GM19099 (cell line): ENCODE results near the gene FHIP2A.
A peak's percentile ranks its signal among the peaks of the same experiment; 100 is the strongest.

Source experiments
- POLR2A ChIP-seq: IDR thresholded peaks from 3 replicates; pipeline ENCODE4 v1.6.1; 2011; ENCODE audit warnings: low read depth; ENCODE audit not compliant: insufficient read length; ENCODE audit errors: extremely low read depth

Gene FHIP2A, protein sequence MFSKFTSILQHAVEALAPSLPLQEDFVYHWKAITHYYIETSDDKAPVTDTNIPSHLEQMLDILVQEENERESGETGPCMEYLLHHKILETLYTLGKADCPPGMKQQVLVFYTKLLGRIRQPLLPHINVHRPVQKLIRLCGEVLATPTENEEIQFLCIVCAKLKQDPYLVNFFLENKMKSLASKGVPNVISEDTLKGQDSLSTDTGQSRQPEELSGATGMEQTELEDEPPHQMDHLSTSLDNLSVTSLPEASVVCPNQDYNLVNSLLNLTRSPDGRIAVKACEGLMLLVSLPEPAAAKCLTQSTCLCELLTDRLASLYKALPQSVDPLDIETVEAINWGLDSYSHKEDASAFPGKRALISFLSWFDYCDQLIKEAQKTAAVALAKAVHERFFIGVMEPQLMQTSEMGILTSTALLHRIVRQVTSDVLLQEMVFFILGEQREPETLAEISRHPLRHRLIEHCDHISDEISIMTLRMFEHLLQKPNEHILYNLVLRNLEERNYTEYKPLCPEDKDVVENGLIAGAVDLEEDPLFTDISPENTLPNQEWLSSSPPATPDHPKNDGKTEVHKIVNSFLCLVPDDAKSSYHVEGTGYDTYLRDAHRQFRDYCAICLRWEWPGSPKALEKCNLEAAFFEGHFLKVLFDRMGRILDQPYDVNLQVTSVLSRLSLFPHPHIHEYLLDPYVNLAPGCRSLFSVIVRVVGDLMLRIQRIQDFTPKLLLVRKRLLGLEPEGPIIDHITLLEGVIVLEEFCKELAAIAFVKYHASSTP

DNA sequence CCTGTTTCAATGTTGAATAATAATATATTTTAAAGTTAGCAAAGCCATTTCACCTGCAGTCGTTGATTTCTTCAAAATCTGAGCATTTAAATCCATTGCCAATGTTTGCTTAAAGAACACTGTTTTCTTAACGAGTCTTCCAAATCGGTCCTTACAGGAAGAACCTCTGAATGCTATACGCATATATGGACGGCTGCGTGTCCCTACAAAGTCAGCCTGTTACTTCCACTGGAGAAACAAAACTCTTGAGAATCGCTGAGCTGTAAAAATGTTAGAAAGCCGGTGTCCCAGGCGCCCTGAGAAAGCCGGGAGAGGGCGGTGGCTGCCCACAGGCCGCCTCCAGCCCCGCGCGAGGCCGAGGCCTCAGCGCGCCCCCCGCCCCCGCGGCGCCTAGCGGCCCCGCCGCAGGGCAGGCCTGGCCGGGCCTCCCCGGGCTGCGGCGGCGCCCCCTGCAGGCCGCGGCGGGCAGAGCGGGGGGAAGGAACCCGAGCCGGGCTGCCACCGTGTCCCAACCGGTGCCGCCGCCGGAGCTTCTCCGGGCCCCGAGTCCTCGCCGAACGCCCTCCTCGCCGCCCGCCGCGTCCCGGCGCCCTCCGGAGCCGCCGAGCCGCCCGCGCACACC, at the start of gene FHIP2A:
FHIP2A (plus strand) TSS at position 488 of the 622 bp plus-strand sequence. CDS start 299 bp downstream, outside the sequence.
- peak; percentile 69 for TF ChIP-seq POLR2A

DNA sequence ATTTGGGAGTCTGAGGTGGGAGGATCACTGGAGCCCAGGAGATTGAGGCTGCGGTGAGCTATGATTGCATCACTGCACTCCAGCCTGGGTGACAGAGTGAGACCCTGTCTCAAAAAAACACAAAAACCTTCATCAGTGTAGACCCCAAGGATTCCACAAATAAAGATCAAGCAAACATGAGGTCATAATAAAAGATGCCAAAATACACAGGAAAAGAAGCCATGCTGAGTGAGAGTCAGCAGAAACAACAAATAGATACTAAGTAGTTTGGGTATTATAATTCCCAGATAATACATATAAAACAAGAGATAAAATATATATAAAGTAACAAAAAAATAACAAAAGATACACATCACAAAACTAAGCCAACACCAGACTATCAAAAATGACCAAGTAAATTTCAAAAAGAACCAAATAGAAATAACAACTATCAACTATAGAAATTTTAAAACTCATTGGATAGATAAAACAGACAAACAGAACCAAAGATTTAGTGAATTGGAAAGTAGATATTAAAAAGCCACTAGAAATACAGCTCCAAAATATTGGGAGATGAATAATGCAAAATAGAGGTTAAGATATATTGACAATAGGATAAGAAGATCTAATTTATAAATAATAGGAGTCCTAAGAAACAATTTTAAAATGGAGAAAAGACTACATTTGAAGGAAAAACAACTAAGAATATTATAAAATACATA, 48.9 kb upstream of the FHIP2A start:
- no peak for TF ChIP-seq POLR2A

DNA sequence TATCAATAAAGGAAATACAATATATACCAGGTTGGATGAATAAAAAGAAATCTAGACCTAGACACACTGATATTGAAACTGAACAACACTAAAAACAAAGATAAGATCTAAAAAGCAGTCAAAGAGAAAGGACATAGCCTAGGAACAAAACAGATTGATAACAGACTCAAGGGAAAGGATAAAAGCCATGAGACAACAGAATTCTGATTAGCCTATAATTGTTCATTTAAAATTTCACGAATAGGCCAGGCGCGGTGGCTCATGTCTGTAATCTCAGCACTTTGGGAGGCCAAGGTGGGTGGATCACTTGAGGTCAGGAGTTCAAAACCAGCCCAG, 48.4 kb upstream of the FHIP2A start:
- no peak for TF ChIP-seq POLR2A

DNA sequence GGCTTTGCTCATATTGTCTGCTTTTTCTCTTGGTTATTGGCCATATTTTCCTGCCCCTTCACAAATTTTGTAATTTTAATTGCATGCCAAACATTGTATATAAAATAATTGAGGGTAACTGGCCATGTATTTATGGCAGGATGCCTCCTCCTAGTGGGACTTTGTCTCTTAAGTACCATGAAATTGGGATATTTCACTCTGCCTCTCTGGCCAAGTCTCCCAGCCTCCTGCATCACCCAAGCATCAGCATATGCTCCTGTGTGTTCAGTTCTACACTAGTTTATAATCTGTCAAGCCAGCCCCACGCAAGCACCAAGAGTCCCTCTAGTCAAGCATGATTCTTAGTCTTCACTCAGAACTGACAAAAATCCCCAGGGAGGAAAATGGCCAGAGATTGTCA, 44.2 kb upstream of the FHIP2A start:
- TF ChIP-seq POLR2A, result no peak

DNA sequence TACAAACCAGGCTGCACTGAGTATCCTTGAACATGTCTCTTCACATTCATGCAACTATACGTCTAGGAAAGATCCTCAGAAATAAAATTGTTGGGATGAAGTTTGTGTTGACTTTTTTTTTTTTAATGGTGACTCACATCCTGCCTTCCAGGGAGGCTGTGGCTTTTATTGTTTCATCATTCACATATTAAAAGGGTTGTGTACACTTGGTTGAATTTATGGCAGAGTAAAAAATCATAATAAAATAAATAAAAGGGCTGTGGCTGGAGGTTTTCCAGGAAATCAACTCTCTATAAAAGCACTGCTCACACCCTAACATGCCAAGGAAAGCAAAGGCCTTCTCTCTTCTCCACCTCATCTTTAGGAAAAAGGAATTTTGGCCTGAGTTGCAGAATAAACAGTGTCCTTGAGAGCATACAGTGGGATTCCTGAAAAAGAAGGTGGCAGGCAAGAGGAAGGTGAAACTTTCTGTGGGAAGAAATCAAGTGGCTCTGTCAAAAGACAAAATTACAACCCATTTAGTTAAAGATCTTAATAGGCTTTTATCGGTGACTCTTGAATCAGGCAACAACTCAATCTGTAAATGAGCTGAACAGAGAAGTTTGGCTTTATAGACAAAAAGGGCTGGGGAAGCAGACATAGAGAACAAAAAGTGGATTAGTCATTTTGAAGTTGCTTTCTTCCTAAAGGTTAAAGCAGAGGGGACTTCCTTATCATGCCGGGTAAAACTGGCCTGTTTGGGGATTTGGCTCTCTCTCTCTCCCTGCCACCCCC, 41.6 kb upstream of the FHIP2A start:
- TF ChIP-seq POLR2A, result no peak

DNA sequence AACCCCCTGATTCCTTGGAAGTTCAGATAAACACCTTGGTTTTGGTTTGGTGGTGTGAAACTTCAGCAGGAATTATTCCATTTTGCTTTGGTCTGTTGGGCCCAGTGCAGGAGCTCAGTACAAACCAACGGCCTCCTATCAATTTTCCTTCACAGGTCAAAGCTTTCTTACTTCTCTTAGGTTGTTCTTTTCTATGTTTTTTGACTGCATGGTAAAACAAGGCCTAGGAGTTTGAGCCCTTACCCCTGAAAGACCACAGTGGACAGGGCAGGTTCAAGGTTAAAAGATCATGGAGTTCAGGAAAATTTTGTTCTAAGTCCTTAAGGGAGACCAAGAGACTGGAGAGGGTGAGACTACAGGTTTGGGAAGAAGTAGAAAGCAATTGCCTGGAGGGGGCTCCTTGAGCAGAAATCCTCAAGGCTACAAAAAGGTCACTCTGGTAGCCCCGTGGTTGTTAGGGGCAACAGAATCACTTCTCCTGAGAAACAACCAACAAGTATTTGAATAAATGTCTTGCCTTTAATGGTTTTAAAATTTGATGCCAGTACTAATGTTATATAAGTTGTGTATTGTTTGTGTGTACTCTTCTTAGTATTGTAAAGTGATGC, 40.9 kb upstream of the FHIP2A start:
- TF ChIP-seq POLR2A, result no peak

DNA sequence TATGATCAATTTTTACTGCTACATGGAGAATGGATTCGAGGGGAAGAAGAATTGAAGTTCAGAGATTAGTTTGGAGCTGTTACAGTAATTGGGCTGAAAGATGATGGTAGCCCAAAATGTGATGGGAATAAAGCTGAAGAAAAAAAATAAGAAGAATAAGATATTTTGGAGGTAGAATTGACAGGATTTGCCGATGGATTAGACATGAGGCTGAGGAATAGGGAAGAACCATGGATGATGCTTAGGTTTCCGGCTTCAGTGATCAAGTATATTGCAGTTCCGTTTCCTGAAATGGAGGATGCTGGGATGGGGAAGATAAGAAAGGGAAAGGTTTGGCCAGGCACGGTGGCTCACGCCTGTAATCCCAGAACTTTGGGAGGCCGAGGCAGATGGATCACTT, 38.9 kb upstream of the FHIP2A start:
- TF ChIP-seq POLR2A, result no peak

DNA sequence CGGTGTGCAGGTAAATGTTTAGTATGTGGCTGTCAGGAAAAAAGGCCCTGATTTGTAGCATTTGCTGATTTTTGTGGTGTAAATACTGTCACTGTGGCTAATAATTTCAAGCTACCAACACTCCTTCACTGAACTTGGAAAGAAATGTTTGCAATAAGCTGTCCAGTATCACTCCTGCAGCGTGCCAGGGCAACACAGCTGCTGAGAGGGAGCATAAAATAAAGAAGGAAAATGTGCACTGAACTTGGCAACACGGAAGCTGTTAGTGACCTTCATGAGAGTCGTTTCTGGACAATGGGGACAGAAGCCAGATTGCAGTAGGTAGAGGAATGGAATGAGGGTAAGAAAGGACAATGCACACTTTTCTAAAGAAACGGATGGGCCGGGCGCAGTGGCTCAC, 37.9 kb upstream of the FHIP2A start:
- TF ChIP-seq POLR2A, result no peak

DNA sequence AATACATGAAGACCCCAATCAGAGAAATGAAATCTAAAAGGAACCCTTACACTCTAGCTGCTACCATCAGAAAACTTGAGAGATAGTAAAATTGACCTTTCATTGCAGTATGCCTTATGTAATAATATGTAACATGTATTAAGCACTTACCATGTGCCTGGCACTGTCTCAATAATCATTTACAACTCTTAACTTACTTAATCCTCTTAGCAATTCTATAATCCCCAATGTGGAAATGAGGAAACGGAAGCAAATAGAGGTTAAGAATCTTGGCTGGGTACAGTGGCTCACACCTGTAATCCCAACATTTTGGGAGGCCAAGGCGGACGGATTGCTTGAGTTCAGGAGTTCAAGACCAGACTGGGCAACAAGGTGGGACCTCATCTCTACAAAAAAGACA, 29.8 kb upstream of the FHIP2A start:
- no peak for TF ChIP-seq POLR2A

DNA sequence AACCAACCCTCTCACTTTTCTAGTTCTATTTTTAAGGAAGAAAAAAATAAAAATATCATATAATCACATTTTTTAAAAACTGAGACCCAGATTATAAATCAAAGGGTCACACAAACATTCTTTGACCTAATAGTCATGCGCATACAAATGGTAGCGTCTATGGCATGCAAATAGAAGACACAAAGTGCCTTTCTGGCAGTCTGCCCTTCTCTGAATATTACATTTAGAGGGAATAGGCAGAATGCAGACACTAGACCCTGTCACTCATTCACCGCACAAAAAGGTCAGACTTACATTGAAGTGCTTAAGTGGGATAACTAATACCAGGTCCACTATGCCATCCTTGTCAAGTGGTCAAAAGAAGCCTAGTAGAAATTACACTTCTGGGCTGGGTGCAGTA, 26.5 kb upstream of the FHIP2A start:
- no peak for TF ChIP-seq POLR2A

DNA sequence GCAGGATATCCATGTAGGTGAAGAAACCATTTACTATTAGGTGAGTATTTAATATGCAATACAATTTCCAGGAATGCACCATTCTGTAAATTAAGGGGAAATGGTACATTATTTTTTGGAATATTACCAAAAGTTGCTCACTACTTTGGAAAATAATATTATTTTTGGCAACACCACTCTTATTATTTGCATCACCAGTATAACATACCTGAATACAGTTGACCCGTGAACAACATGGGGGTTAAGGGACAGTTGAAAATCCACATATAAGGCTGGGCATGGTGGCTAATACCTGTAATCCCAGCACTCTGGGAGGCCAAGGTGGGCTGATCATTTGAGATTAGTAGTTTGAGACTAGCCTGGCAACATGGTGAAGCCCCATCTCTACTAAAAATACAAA, 21.2 kb upstream of the FHIP2A start:
- TF ChIP-seq POLR2A, result no peak

DNA sequence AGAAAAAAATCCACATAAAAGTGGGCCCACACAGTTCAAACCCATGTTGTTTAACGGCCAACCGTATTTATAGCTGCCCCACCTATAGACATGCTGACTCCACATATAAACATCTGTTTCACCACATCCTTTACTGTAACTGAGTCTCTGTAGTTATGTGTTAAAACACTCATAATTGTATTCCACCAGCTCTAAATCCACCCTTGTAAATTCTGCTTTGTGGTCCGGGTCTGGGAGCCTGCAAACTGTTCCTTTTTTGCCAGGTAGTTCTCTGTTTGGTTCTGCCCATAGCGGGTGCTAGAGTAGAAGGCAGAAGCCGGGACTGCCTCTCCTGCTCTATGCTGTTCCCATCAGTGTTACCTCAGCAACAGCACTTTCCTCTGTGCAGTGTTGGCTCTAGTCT, 20.2 kb upstream of the FHIP2A start:
- no peak for TF ChIP-seq POLR2A

DNA sequence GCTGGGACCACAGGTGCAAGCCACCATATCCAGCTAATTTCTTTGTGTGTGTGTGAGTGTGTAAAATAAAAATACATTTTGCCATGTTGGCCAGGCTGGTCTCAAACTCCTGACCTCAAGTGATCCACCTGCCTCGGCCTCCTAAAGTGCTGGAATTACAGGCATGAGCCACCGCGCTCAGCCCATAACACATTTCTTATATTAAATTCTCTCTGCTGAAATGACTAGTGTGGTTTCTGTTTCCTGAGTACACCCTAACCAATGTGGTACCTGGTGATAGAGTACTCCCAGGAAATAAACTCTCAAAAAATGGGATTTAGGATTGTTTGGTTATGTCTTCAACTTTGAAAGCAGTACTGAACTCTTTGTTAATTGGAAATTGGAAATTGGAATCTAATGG, 19.4 kb upstream of the FHIP2A start:
- TF ChIP-seq POLR2A, result no peak
